NCI-H2107 treated with DMSO at 0.1 percent for 48 hours (cell line): ENCODE measurements around the gene MAST3.
"Not testable (repeated sequence)": the region's sequence is repeated elsewhere in the genome, so short reads cannot be mapped to it uniquely, and the experiment has no call there.

Experiments
- DNase-seq: peaks from one replicate; lab custom pipeline; 2025; ENCODE audit not compliant: unreplicated experiment; lab: John Stamatoyannopoulos, UW

MAST3 gene

DNA sequence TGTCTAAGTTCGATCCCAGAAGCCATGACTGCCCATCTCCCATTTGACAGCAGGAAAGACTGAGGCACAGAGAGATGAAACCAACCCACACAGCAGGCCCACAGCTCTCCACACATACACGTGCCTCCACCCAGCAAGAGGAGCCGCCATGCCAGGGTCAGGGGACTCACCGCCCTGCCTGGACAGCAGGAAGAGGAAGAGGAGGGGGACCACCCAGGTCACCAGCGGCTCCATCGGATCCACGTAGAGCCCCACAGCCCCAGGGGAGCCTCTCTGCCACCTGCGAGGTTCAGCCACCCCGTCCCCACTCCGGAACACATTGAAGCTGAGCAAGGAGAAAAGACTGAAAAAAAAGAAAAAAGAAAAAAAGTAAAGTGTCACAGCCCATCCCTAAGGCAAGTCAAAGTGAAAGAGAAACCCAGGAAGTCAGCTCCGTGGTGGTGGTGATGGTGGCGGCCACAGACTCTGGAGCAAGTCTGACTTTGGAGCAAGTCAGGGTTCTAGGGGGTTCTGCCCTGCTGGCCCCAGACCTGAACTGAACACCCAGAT lies 10.9 kb upstream of the MAST3 start, which contains the start of gene IL12RB1:
TSS of gene IL12RB1 (minus strand) at position 345 of the 549 bp plus-strand sequence. CDS start at position 234, 111 bp downstream.
- no peak for DNase-seq

DNA sequence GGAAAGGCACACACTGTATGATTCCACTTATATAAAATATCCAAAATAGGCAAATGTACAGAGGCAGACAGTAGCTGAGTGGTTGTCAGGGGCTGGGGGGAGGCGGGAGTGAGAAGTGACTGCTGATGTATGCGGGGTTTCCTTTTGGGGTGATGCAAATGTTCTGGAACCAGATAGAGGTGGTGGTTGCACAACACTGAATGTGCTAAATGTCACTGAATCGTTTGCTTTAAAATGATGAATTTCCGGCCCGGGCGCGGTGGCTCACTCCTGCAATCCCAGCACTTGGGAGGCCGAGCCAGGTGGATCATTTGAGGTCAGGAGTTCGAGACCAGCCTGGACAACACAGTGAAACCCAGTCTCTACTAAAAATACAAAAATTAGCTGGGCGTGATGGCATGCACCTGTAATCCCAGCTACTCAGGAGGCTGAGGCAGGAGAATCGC lies 8.5 kb upstream of the MAST3 start:
- DNase-seq: not testable (repeated sequence)

- no peak for DNase-seq
Observed at GRCh38 chr19:18089726-18090125, 7.9 kb upstream of the MAST3 start.

DNA sequence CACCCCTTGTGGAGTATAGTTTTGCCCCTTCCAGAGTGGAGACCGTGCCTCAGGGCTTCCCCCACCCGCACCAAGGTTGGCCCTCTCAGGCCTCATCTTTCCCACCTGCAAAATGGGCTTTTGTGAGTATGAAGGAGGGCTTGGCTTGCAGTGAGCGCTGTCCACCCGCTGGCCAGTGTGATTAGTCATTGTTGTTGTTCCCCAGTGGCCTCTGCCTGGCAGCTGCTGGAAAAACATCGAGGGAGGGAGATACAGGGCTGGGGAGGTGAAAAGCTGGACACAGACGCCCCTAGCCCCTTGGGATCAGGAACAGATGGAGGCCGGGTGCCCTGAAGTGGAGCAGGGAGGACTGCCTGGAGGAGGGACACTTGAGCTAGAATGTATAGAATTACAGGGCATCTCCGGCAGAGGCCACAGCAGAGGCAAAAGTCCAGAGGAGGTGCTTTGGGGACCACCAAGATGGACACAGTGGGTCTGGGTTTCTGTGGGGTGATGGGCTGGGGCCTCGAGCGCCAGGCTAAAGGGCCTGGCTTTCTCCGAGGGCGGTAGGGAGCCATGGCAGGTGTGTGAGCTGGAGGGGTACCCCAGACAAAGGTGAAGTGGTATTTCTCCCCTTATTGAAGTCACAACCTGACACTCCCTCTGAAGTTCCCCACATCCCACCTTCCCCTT lies 6.9 kb upstream of the MAST3 start:
- no peak for DNase-seq

- no peak for DNase-seq
Observed at GRCh38 chr19:18091217-18091608, 6.4 kb upstream of the MAST3 start.

- DNase-seq: no peak
Observed at GRCh38 chr19:18093439-18094161, 4.0 kb upstream of the MAST3 start.

DNA sequence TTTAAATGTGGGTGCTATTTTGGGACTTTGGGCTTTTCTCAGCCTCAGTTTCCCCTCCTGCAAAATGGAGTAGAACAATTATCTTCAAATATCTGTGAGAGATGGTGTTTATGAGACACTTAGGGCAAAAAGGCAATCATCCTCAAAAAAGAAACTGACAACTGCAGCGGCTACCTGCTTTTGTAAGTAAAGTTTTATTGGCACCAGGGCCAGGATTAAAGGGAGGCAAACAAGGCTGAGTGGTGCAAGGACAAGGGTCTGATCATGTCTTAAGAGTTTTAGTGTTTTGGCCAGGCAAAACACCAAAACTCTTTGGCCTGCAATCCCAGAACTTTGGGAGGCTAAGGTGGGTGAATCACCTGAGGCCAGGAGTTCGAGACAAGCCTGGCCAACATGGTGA lies 1.3 kb upstream of the MAST3 start:
- DNase-seq: no peak

- DNase-seq: no peak
Observed at GRCh38 chr19:18097993-18098890, 664 bp downstream of the MAST3 start.

DNA sequence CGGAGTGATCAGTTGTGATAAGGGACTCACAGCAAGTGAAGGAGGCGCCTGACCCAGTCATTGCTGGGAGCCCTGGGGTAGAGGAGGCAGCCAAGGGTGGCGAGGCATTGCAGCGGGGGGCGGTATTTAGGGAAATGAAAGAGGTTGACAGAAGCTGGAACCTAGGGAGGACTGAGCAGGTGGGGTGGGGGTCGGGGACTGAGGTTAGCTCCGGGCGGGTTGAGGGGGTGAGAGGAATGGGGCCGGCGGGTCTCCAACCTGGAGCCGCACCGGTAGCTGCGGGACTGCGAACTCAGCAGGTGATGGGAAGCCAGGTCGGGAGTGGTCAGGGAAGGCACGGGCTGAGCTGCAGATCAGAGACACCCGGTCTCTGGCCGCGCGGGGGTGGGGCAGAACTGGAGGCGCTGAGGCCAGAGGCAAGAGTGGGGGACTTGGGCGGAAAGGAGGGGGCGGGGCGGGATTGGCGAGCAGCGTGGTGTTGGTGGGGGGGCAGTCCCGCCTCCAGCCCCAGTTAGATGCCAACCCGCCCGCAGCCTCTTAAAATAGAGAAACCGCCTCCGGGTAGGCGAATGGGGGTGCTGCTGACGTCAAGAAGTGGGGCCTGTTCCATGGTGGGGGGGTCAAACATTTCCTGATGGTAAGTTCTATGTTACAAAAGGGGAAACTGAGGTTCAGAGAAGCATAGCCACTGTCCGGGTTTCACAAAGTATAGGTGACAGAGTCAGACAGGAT lies 1.5 kb downstream of the MAST3 start:
- no peak for DNase-seq

DNA sequence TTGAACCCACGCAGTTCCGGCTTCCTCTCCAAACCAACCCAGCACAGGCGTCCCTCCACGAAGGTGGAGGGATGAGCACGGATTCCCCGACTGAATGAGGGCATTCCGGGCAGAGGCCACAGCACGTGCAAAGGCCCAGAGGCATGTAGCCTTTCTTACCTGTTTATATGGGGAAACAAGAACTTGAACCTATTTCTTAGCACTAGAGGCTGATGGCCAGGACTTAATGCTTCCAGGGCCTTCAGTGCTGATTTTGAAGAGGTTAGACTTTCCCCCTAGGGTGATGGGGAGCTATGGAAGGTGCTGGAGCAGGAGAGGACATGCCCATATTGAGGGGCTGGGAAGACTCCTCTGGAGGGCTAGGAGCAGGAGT lies 2.0 kb downstream of the MAST3 start:
- no peak for DNase-seq

- DNase-seq: no peak
Observed at GRCh38 chr19:18100710-18101109, 3.1 kb downstream of the MAST3 start.

DNA sequence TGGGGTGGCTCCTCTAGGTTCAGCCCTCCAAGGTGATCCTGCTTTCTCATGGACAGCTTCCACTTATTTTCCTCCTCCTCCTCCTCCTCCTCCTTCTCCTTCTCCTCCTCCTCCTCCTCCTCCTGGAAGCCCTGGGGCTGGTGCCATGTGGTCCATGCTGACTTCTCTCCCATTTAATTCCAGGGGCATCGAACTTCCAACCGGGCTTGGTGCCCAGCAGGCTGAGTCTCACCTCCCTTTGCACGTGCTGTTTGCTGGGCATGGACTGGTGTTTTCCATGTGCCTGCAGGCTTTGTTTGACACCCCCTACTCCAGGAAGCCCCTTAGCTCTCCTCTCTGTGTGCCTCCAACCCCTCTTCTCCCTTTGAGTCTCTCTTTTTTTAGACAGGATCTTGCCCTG lies 3.7 kb downstream of the MAST3 start:
- no peak for DNase-seq

DNA sequence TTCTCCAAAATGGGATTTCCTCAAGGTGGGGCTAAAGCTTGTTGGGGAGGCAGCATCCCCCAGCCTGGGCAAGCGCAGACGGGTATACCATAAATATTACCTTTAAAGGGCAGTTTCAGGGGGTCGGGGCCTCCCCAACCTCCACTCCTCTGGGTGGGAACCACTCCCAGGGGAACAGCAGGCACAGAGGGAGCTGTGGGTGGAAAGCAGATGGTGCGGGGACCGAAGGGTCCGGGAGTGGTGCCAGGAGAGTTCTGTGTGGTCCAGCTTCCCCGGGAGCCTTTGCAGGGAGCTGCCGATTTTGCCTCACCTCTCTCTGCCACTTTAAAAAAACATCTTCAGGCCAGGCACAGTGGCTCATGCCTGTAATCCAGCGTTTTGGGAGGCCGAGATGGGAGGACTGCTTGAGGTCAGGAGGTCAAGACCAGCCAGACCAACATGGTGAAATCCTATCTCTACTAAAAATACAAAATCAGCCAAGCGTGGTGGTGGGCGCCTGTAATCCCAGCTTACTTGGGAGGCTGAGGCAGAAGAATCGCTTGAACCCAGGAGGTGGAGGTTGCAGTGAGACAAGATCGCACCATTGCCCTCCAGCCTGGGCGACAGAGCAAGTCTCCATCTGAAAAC lies 5.5 kb downstream of the MAST3 start:
- no peak for DNase-seq

DNA sequence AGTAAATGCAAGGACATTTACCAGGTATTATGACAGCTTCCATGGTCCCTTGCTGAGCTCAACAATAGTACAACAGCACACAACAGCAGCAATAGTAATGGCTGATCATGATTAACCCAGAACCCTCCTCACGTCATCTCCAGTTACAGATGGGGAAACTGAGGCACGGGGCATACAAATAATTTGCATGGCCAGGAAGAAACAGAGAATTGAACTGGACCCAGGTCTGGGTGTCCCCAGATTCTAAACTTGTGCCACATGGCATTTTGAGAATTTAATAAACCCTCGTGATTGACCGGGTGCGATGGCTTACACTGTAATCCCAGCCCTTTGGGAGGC lies 7.2 kb downstream of the MAST3 start:
- no peak for DNase-seq

DNA sequence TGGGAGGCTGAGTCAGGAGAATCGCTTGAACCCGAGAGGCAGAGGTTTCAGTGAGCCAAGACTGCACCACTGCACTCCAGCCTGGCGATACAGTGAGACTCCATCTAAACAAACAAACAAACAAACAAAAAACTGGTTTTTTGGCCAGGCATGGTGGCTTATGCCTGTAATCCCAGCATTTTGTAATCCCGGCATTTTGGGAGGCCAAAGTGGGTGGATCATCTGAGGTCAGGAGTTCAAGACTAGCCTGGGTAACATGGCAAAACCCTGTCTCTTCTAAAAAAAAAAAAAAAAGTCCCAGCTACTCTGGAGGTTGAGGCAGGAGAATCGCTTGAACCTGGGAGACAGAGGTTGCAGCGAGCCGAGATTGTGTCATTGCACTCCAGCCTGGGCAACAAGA lies 7.7 kb downstream of the MAST3 start:
- not testable (repeated sequence) for DNase-seq

DNA sequence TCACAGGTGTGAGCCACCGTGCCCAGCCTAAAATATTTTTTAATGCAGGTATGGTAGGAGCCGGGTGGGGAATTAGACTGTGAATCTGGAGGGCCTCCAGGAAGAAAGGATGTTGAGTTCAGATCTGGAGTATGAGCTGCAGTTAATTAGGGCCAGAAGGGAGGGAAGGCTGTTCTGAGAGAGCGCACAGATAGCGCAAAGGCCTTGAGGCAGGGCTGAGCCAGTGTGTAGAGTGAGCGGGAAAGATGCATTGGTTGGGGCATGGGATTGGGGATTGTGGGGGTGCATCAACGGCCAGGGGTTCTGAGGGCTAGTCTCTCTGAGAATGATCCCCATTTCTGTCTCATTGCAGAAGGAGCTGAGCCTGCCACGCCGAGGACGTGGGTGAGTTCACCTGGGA lies 9.7 kb downstream of the MAST3 start:
- DNase-seq: no peak

GRCh38 chr19:18108897-18109296 lies 11.3 kb downstream of the MAST3 start:
- DNase-seq: no peak

DNA sequence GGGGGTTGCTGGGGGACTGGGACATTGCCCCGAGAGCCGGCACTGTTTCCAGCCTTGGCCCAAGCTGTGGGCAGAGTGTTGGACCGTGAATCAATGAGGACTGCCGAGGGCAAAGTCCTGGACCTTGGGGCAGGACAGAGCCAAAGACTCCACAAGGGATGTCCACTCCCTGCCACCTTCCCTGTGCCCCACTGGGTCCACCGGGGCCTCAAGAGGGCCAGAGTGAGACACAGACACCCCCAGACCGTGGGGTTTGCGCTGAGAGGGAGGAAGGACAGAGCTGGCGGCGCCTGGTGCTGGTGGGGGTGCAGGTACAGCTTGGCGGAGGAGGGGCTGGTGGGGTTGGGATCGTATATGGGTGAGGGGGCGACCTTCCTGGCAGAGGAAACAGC lies 11.8 kb downstream of the MAST3 start:
- DNase-seq: no peak

- DNase-seq: no peak
Observed at GRCh38 chr19:18109733-18110608, 12.4 kb downstream of the MAST3 start.
